Fibroblast of skin of right quadriceps (primary cell): ENCODE results near the gene PHEX.
A peak's percentile ranks its signal among the peaks of the same experiment; 100 is the strongest.

Experiments used
- DNase-seq: peaks from one replicate; pipeline ENCODE4 v3.0.0-alpha.2; 2013

The PHEX gene

DNA sequence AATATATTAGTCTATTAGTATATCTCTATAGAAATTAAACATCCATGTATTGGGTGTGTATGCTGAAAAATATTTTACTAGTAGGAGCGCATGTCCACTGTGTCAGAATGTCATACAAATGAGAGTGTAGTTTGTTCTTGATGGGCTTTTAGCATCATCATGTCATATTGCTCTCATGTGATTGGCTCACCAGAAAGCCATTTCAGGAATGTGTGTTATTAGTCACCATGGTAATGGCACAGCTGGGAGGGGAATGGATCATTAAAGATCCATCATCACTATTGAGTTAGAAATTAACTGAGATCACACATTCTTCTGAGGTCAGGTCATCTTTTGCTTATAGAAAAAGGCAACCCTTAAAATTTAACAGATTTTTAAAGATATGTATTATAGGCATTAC is 77.3 kb downstream of the PHEX start:
- DNase-seq, result peak; percentile 81

- peak; percentile 60 for DNase-seq
Measured at GRCh38 chrX:22110729-22111494, 78.8 kb downstream of the PHEX start.

DNA sequence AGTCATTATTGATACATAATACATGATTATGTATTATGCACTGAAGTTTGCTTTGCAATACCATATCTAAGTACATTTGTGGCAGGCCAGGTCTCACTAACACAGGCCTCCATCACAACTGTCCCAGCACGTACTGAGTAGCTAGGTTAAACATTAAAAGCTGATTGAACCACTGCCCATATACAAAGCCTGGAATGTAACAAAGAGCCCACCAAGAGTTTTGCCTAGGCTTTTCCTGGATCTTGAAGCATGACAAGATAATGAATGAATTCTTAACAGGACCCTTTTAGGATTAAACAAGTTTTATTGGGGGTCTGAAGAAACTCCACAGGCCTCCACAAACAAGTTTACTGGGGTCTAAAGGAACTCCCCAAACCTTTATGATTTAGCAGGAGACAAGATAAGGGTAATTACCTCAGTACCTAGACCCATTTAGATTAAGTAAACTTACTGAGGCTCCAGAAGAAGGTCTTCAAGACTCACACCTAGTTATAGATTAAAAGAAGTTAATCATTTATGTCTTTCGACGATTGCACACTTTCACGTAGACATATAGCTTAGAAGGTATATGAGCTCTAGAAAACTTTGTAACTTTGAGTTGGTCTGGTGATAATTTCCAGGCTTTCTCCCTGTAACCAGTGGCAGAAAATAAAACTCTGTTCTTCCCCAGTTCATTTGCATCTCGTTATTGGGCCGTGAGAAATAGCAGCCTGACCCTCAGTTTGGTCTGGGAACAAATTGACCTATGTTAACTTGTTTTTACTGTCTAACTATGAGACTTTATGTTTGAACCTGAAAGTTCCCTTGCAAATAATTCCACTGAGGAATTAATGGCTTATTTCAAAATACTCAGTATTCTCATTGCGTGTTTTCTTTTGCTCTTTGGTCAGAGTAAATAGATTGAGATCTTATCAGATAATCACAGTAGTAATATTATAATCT is 84.8 kb downstream of the PHEX start:
- no peak for DNase-seq

GRCh38 chrX:22117633-22118032 is 85.5 kb downstream of the PHEX start:
- DNase-seq, result no peak

GRCh38 chrX:22118161-22118830 is 86.2 kb downstream of the PHEX start:
- DNase-seq, result no peak

- DNase-seq, result no peak
Measured at GRCh38 chrX:22121161-22121560, 89.0 kb downstream of the PHEX start.

GRCh38 chrX:22122510-22122909 is 90.4 kb downstream of the PHEX start:
- peak; percentile 85 for DNase-seq

DNA sequence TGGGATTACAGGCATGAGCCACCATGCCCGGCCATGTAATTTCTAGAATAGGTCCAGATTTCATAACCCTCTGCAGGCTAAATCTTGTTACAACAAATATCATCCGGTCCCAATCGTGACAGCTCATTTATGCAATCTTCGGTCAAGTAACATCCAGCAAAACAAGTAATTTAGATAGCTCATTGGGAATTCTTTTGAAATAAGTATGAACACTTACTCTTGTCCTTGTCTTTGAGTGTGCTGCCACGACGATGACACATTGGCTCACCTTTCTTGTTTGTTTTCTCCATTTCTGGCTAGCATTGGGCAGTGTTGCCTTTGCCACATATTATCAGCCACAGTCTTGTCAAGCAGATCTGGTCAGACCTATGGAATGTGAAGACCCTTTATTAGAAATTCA is 92.0 kb downstream of the PHEX start:
- DNase-seq, result no peak

DNA sequence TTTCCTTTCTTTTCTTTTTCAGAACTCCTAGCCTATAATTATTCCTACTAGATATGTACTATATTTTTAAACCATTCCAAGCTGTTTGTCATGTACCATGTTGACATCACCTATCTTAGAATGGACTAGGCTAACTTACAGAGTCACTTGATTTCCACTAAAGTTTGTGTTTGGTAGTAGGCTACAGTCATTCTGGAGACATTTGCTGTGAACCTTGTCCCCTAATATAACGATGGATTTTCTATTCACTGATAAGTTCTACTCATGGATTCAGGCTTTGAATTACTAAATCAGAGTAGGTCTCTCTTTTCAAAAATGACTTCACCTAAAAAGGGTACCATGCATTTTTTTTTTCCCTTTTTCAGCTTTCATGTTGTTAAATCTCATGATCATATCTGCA is 93.4 kb downstream of the PHEX start:
- no peak for DNase-seq

- DNase-seq, result peak; percentile 26
Measured at GRCh38 chrX:22126327-22126726, 94.2 kb downstream of the PHEX start.

- no peak for DNase-seq
Measured at GRCh38 chrX:22128961-22129360, 96.8 kb downstream of the PHEX start.

GRCh38 chrX:22134681-22135080 is 102.6 kb downstream of the PHEX start:
- DNase-seq, result peak; percentile 75

GRCh38 chrX:22135171-22135711 is 103.1 kb downstream of the PHEX start:
- DNase-seq, result peak; percentile 78

GRCh38 chrX:22135994-22136684 is 104.0 kb downstream of the PHEX start:
- peak; percentile 58 for DNase-seq

GRCh38 chrX:22136711-22137110 is 104.6 kb downstream of the PHEX start:
- DNase-seq, result no peak

GRCh38 chrX:22139822-22140221 is 107.7 kb downstream of the PHEX start:
- DNase-seq, result no peak

GRCh38 chrX:22141047-22141730 is 109.1 kb downstream of the PHEX start:
- no peak for DNase-seq

DNA sequence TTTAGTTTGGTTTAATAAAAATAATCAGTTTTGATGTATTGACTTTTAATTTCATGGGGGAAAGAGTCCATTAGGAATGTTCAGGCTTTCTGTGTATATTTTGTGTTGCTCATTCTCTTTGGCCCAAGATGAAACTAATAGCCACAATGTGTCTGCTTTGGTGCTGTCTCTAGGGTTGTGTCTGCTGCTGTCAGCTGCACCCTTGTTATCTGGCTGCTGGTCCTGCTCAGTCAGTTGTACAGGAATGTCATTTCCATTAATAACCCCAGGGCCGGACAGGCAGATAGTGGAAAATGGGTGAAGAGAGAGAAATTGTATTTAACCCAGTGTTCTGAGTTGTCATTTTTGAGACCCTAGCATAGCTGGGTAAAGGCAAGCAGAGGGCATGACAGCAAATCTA is 115.1 kb downstream of the PHEX start:
- DNase-seq, result no peak

- no peak for DNase-seq
Measured at GRCh38 chrX:22147942-22148341, 115.8 kb downstream of the PHEX start.

GRCh38 chrX:22148565-22148964 is 116.4 kb downstream of the PHEX start:
- DNase-seq, result no peak

DNA sequence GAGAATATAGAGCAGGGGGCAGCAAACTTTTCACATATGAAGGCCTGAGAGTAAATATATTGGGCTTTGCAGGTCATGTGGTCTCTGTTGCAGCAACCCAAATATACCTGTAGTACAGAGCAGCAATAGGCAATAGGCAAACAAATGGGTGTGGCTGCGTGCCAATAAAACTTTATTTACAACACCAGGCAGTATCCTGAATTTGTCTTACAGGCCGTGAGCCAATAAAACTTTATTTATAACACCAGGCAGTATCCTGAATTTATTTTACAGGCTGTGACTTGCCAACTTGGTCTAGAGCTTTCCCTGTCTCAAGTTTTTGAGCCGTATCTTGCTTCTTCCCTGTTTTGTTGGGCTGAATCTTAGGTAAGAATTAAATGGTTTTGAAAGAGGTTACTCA is 118.2 kb downstream of the PHEX start:
- no peak for DNase-seq

GRCh38 chrX:22155126-22155525 is 123.0 kb downstream of the PHEX start:
- no peak for DNase-seq
